WTC11 (cell line): Measurements from ENCODE around the gene TGFBR2. TPM values are rescaled to one million over a fixed set of nuclear protein-coding genes. Genes with fewer than 3 reads are reported as not detected.

Experiments
- ATAC-seq: fragments of 200-7000 bp; cut with Tn5 transposase; 2 replicates; pipeline ENCODE4 v1.10.0; 2021; ENCODE audit warnings: mild to moderate bottlenecking, moderate library complexity
- CTCF ChIA-PET: fragments of 300-600 bp; sonication (Branson Sonifier 250); formaldehyde crosslinking; loops from one replicate; lab custom pipeline; 2021; ENCODE audit warnings: antibody characterized with exemption; lab: Charles Lee
- POLR2A ChIA-PET: fragments of 350-600 bp; sonication (Branson Sonifier 250); formaldehyde crosslinking; loops from one replicate; lab custom pipeline; 2021; ENCODE audit warnings: antibody characterized with exemption; lab: Charles Lee
- DNase-seq: peaks from one replicate; pipeline ENCODE4 v3.0.0; 2021; ENCODE audit warnings: low spot score
- H3K27ac Mint-ChIP-seq: 2 replicates; pipeline ENCODE4 v1.8.0; 2021; ENCODE audit warnings: mixed read lengths
- H3K27me3 Mint-ChIP-seq: 2 replicates; pipeline ENCODE4 v1.8.0; 2021; ENCODE audit warnings: low read depth, mild to moderate bottlenecking, moderate library complexity, mixed read lengths
- H3K36me3 Mint-ChIP-seq: 2 replicates; pipeline ENCODE4 v1.8.0; 2021; ENCODE audit warnings: mixed read lengths
- H3K4me1 Mint-ChIP-seq: 2 replicates; pipeline ENCODE4 v1.8.0; 2022; ENCODE audit warnings: mixed read lengths
- H3K4me3 Mint-ChIP-seq: 2 replicates; pipeline ENCODE4 v1.8.0; 2021; ENCODE audit warnings: mild to moderate bottlenecking, moderate library complexity, mixed read lengths
- H3K9me3 Mint-ChIP-seq: 2 replicates; pipeline ENCODE4 v1.8.0; 2021; ENCODE audit warnings: mixed read lengths
- AFF4 ChIP-seq: sonication (generic); formaldehyde crosslinking; IDR thresholded peaks from 2 replicates; pipeline ENCODE4 v1.8.1; 2023; ENCODE audit warnings: mild to moderate bottlenecking, missing genetic modification reagents, borderline replicate concordance
- ATF1 ChIP-seq: sonication (generic); formaldehyde crosslinking; IDR thresholded peaks from 2 replicates; pipeline ENCODE4 v1.8.1; 2023; ENCODE audit warnings: mild to moderate bottlenecking, moderate library complexity, missing genetic modification reagents
- CREM ChIP-seq: sonication (generic); formaldehyde crosslinking; IDR thresholded peaks from 2 replicates; pipeline ENCODE4 v1.8.1; 2022; ENCODE audit warnings: mild to moderate bottlenecking, missing genetic modification reagents, moderate library complexity
- E2F4 ChIP-seq: sonication (generic); formaldehyde crosslinking; IDR thresholded peaks from 2 replicates; pipeline ENCODE4 v1.8.1; 2022; ENCODE audit warnings: low read depth, mild to moderate bottlenecking, moderate library complexity, missing genetic modification reagents, borderline replicate concordance
- E2F5 ChIP-seq: sonication (generic); formaldehyde crosslinking; IDR thresholded peaks from 2 replicates; pipeline ENCODE4 v1.8.1; 2022; ENCODE audit warnings: mild to moderate bottlenecking, moderate library complexity, missing genetic modification reagents
- EMX1 ChIP-seq: fragments of 250-450 bp; sonication (Bioruptor Pico); IDR thresholded peaks from 2 replicates; pipeline ENCODE4 v1.8.0; 2021; ENCODE audit warnings: mild to moderate bottlenecking
- ERG ChIP-seq: fragments of 250-450 bp; sonication (Bioruptor Pico); IDR thresholded peaks from 2 replicates; pipeline ENCODE4 v1.8.0; 2021; ENCODE audit warnings: mild to moderate bottlenecking
- ETV6 ChIP-seq: sonication (generic); formaldehyde crosslinking; IDR thresholded peaks from 2 replicates; pipeline ENCODE4 v1.8.1; 2022; ENCODE audit warnings: mild to moderate bottlenecking, missing genetic modification reagents
- FOXP4 ChIP-seq: sonication (generic); formaldehyde crosslinking; IDR thresholded peaks from 2 replicates; pipeline ENCODE4 v1.8.0; 2022; ENCODE audit warnings: mild to moderate bottlenecking, missing genetic modification reagents
- JAZF1 ChIP-seq: fragments of 250-450 bp; sonication (Bioruptor Pico); IDR thresholded peaks from 2 replicates; pipeline ENCODE4 v1.9.0; 2021; ENCODE audit warnings: moderate library complexity, mild to moderate bottlenecking, inconsistent platforms
- MAX ChIP-seq: sonication (generic); formaldehyde crosslinking; IDR thresholded peaks from 2 replicates; pipeline ENCODE4 v1.8.0; 2022; ENCODE audit warnings: mild to moderate bottlenecking, missing genetic modification reagents
- MLX ChIP-seq: sonication (generic); formaldehyde crosslinking; IDR thresholded peaks from 2 replicates; pipeline ENCODE4 v1.8.1; 2023; ENCODE audit warnings: mild to moderate bottlenecking, missing genetic modification reagents, moderate library complexity
- SMAD3 ChIP-seq: sonication (generic); formaldehyde crosslinking; IDR thresholded peaks from 2 replicates; pipeline ENCODE4 v1.8.0; 2022; ENCODE audit warnings: missing genetic modification reagents, mild to moderate bottlenecking, borderline replicate concordance
- TCF7 ChIP-seq: sonication (generic); formaldehyde crosslinking; IDR thresholded peaks from 2 replicates; pipeline ENCODE4 v1.8.0; 2022; ENCODE audit warnings: mild to moderate bottlenecking, low read depth, missing genetic modification reagents, moderate library complexity
- TP53 ChIP-seq: sonication (generic); formaldehyde crosslinking; IDR thresholded peaks from 2 replicates; pipeline ENCODE4 v1.8.1; 2023; ENCODE audit warnings: mild to moderate bottlenecking, missing genetic modification reagents
- USF1 ChIP-seq: sonication (generic); formaldehyde crosslinking; IDR thresholded peaks from 2 replicates; pipeline ENCODE4 v1.8.0; 2022; ENCODE audit warnings: mild to moderate bottlenecking, missing genetic modification reagents
- ZNF219 ChIP-seq: sonication (generic); formaldehyde crosslinking; IDR thresholded peaks from 2 replicates; pipeline ENCODE4 v1.8.0; 2023; ENCODE audit warnings: missing genetic modification reagents, mild to moderate bottlenecking, borderline replicate concordance
- total RNA-seq: library from RNA; stranded (reverse); gene quantifications from 3 replicates; pipeline ENCODE4 v1.2.3, GENCODE V29; 2021

Gene TGFBR2
- total RNA-seq, 1 experiment from 2014 or later, result 9.6 TPM

GRCh38 chr3:30699927-30700326 is 93.5 kb downstream of the TGFBR2 start:
- TF ChIP-seq ZNF219 (CRISPR knock-in tag) (no peak), ATF1 (CRISPR knock-in tag) (no peak)

GRCh38 chr3:30700702-30701321 is 94.4 kb downstream of the TGFBR2 start:
- no peak overlapping the region for H3K27ac Mint-ChIP-seq
- peaks cover 49% of the 10 kb centered on the region for H3K36me3 Mint-ChIP-seq
- peaks cover 36% of the 10 kb centered on the region for H3K4me1 Mint-ChIP-seq
- peaks cover 40% of the 10 kb centered on the region for H3K9me3 Mint-ChIP-seq
- TF ChIP-seq AFF4 (CRISPR knock-in tag) (no peak), JAZF1 (CRISPR knock-in tag) (no peak), EMX1 (CRISPR knock-in tag) (no peak), ETV6 (CRISPR knock-in tag) (no peak), CREM (no peak), TCF7 (CRISPR knock-in tag) (no peak), E2F5 (CRISPR knock-in tag) (no peak), MLX (CRISPR knock-in tag) (no peak), MAX (CRISPR knock-in tag) (no peak)
- ChIA-PET CTCF (no interaction called here), POLR2A (no interaction called here)
- H3K4me3 Mint-ChIP-seq, result no peak overlapping the region
- ATAC-seq (no peak), DNase-seq (no peak)
- H3K27me3 Mint-ChIP-seq, result no peaks in the 10 kb centered on the region

More at GRCh38 chr3:30699927-30700326, 93.5 kb downstream of the TGFBR2 start:
- DNase-seq, result no peak
- H3K27me3 Mint-ChIP-seq, result no peaks in the 10 kb centered on the region
- peaks cover 40% of the 10 kb centered on the region for H3K4me1 Mint-ChIP-seq
- H3K27ac Mint-ChIP-seq, result no peak overlapping the region
- peaks cover 37% of the 10 kb centered on the region for H3K9me3 Mint-ChIP-seq
- ATAC-seq, result no peak
- ChIA-PET CTCF (no interaction called here), POLR2A (no interaction called here)
- peaks cover 41% of the 10 kb centered on the region for H3K36me3 Mint-ChIP-seq
- H3K4me3 Mint-ChIP-seq, result no peak overlapping the region

- H3K4me1 Mint-ChIP-seq, result peaks cover 22% of the 10 kb centered on the region
These were observed 95.8 kb downstream of the TGFBR2 start for GRCh38 chr3:30702038-30702827.

More at GRCh38 chr3:30702038-30702827, 95.8 kb downstream of the TGFBR2 start:
- ATAC-seq, result no peak
- peaks cover 63% of the 10 kb centered on the region for H3K36me3 Mint-ChIP-seq
- peaks cover 5% of the 10 kb centered on the region; the same call in 1 of the 2 replicates for H3K27me3 Mint-ChIP-seq
- H3K27ac Mint-ChIP-seq, result no peak overlapping the region
- no peak for TF ChIP-seq USF1
- no peak for TF ChIP-seq TP53 (CRISPR knock-in tag)
- TF ChIP-seq FOXP4, result no peak
- TF ChIP-seq TCF7 (CRISPR knock-in tag), result no peak
- no peak for TF ChIP-seq E2F4
- no peak for TF ChIP-seq SMAD3 (CRISPR knock-in tag)
- no peak for TF ChIP-seq ERG (CRISPR knock-in tag)
- H3K4me3 Mint-ChIP-seq, result no peak overlapping the region
- POLR2A ChIA-PET, result no interaction called here
- peaks cover 54% of the 10 kb centered on the region for H3K9me3 Mint-ChIP-seq
- DNase-seq, result no peak
- CTCF ChIA-PET, result no interaction called here
